Measurements from ENCODE around the gene RBL1.

DNA sequence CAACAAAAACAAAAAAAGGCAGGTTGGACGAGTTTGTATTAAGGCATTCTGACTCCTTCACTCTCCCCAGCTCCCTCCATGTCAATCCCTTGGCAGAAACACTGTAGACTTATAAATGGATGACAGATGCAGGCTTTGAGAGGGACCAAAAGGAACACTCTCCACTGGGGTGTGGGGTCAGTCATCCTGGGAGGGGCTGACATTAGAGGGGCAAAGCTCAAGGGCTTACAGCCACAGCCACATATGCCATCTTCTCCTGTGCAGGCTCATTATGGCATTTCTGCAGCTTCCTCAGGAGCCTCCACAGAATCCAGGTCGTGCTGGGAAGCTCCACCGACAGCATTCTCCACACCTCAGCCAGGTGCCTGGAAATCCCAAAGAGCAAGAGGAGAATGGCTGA is 33.0 kb upstream of the RBL1 start:
- TF ChIP-seq, protein P1, sequence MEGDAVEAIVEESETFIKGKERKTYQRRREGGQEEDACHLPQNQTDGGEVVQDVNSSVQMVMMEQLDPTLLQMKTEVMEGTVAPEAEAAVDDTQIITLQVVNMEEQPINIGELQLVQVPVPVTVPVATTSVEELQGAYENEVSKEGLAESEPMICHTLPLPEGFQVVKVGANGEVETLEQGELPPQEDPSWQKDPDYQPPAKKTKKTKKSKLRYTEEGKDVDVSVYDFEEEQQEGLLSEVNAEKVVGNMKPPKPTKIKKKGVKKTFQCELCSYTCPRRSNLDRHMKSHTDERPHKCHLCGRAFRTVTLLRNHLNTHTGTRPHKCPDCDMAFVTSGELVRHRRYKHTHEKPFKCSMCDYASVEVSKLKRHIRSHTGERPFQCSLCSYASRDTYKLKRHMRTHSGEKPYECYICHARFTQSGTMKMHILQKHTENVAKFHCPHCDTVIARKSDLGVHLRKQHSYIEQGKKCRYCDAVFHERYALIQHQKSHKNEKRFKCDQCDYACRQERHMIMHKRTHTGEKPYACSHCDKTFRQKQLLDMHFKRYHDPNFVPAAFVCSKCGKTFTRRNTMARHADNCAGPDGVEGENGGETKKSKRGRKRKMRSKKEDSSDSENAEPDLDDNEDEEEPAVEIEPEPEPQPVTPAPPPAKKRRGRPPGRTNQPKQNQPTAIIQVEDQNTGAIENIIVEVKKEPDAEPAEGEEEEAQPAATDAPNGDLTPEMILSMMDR (IDR thresholded peaks at IDR 0.05; ENCODE audit: low read depth, low read length) = no peak
- no peak for TF ChIP-seq POLR2A (IDR thresholded peaks at IDR 0.05; ENCODE audit: extremely low read depth, insufficient read length)
- TF ChIP-seq, protein P2, sequence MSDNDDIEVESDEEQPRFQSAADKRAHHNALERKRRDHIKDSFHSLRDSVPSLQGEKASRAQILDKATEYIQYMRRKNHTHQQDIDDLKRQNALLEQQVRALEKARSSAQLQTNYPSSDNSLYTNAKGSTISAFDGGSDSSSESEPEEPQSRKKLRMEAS (IDR thresholded peaks at IDR 0.05; ENCODE audit: low read depth, low read length) = no peak

Measured in NB4 (cell line).